HepG2 (cell line): ENCODE data around the gene AGAP1. TPM values are rescaled to one million over a fixed set of nuclear protein-coding genes. Genes with fewer than 3 reads are reported as not detected.

Experiments
- ATAC-seq: fragments of 200-7000 bp; cut with Tn5 transposase; 3 replicates; pipeline ENCODE4 v1.9.1; 2020; ENCODE audit warnings: mild to moderate bottlenecking, moderate library complexity
- BruUV-seq: library from RNA; stranded (reverse); fragments of 400-500 nt; replicated peaks from 2 replicates; lab custom pipeline; 2021; lab: Mats Ljungman, UMichigan
- CTCF ChIA-PET: fragments of 300-600 bp; formaldehyde crosslinking; extraction: SDS; loops from one replicate; lab custom pipeline; 2021; ENCODE audit warnings: low total read pairs, inconsistent platforms, low intra/inter-chr PET ratio; lab: Yijun Ruan, JAX
- POLR2A ChIA-PET: fragments of 350-600 bp; sonication (Branson Sonifier 250); formaldehyde crosslinking; loops from one replicate; lab custom pipeline; 2020; ENCODE audit warnings: antibody characterized with exemption, inconsistent platforms; lab: Yijun Ruan, JAX
- DNase-seq: peaks from one replicate; pipeline ENCODE4 v3.0.0-alpha.2; 2015; ENCODE audit warnings: low spot score
- FAIRE-seq: peaks from 3 replicates; lab custom pipeline; 2011; peaks lifted over from hg19 to GRCh38; lab: Jason Lieb, UNC
- H2AFZ ChIP-seq: one replicate; pipeline ENCODE4 v1.6.1; 2011; ENCODE audit warnings: low read length, inconsistent platforms
- H3K27ac ChIP-seq: fragments of 300-600 bp; 3 replicates; pipeline ENCODE4 v1.8.0; 2011; ENCODE audit warnings: mixed run types, mild to moderate bottlenecking, mixed read lengths, low read length, inconsistent platforms; ENCODE audit not compliant: insufficient read depth; ENCODE audit errors: extremely low read length
- H3K27me3 ChIP-seq, 2 experiments: fragments of 200-600 bp in 1 of 2; 2 replicates in 1 of 2; 3 replicates in 1 of 2; pipeline versions ENCODE4 v1.6.0 to v1.8.0; 2011; ENCODE audit warnings: low read length in 2 of 2, mild to moderate bottlenecking in 2 of 2, moderate library complexity in 2 of 2, inconsistent platforms in 1 of 2; ENCODE audit not compliant: insufficient read depth in 2 of 2, control insufficient read depth in 1 of 2
- H3K36me3 ChIP-seq, 2 experiments: fragments of 200-600 bp in 1 of 2; replicated peaks in 1 of 2; 2 replicates in 1 of 2; 3 replicates in 1 of 2; pipeline versions ENCODE4 v1.5.1 to v1.8.0; 2011; ENCODE audit warnings: low read length in 2 of 2, inconsistent platforms in 1 of 2; ENCODE audit not compliant: insufficient read depth in 2 of 2, control insufficient read depth in 1 of 2
- H3K4me1 ChIP-seq: 2 replicates; pipeline ENCODE4 v1.5.1; 2012; ENCODE audit warnings: low read length, inconsistent platforms; ENCODE audit not compliant: insufficient read depth
- H3K4me2 ChIP-seq: 2 replicates; pipeline ENCODE4 v1.6.0; 2011; ENCODE audit warnings: low read depth, low read length, inconsistent platforms
- H3K4me3 ChIP-seq, 3 experiments: fragments of 200-600 bp in 1 of 3; sonication (generic), shearing (Covaris generic) in 1 of 3; replicated peaks in 1 of 3; 2 replicates each; pipeline ENCODE4 v1.5.1; 2011 to 2016; ENCODE audit warnings: low read length in 3 of 3, inconsistent platforms in 2 of 3, low read depth in 2 of 3, mild to moderate bottlenecking in 2 of 3, control low read depth in 1 of 3, mixed read lengths in 1 of 3; ENCODE audit not compliant: insufficient read depth in 1 of 3
- H3K79me2 ChIP-seq: one replicate; pipeline ENCODE4 v1.6.1; 2011; ENCODE audit warnings: low read length, inconsistent platforms; ENCODE audit not compliant: insufficient read depth
- H3K9ac ChIP-seq: 2 replicates; pipeline ENCODE4 v1.6.0; 2011; ENCODE audit warnings: mild to moderate bottlenecking, low read depth, low read length, inconsistent platforms; ENCODE audit not compliant: insufficient read depth
- H3K9me3 ChIP-seq: 2 replicates; pipeline ENCODE4 v1.5.1; 2012; ENCODE audit warnings: mild to moderate bottlenecking, low read length
- H4K20me1 ChIP-seq: 2 replicates; pipeline ENCODE4 v1.6.0; 2011; ENCODE audit warnings: inconsistent platforms, mild to moderate bottlenecking, low read length, moderate library complexity; ENCODE audit not compliant: insufficient read depth
- POLR2A ChIP-seq, 2 experiments: IDR thresholded peaks; 2 replicates each; pipeline ENCODE4 v1.6.1; 2011; ENCODE audit warnings: low read depth in 2 of 2, low read length in 2 of 2, mild to moderate bottlenecking in 1 of 2, moderate library complexity in 1 of 2; ENCODE audit not compliant: insufficient read depth in 1 of 2
- WGBS: methylation state at CpG from one replicate; pipeline ENCODE4 v1.1.6; 2017; ENCODE audit warnings: low lambda C conversion rate; 5-methylcytosine and 5-hydroxymethylcytosine counted together
- in situ Hi-C: cut with HindIII; loops from 2 replicates; pipeline ENCODE4 v1.10.0; 2017; ENCODE audit warnings: low pct_unique_long_range_greater_than_20kb; ENCODE audit not compliant: extremely low pct_ligation_motif_present
- intact Hi-C: fragments of 100-400 bp; cut with micrococcal nuclease; formaldehyde crosslinking; loops from one replicate; pipeline ENCODE4 v1.10.0; 2022; ENCODE audit not compliant: unreplicated experiment
- polyA plus RNA-seq, 8 experiments: library from polyadenylated mRNA; depleted of rRNA in 3 of 8; stranded (reverse) in 7 of 8; unstranded in 1 of 8; fragments of >200 nt; fragmentation: Illumina TruSeq in 4 of 8; extraction: Trizol in 4 of 8; gene quantifications; 2 replicates each; pipeline versions ENCODE4 v1.2.1 to v1.2.3, GENCODE V29; 2011 to 2016; ENCODE audit warnings: low read depth in 4 of 8, missing spikeins in 1 of 8, mixed read lengths in 1 of 8; ENCODE audit not compliant: insufficient read depth in 1 of 8
- total RNA-seq, 5 experiments: library from RNA; depleted of rRNA; stranded (reverse); fragments of >200 nt; fragmentation: Illumina TruSeq; extraction: Trizol; gene quantifications; 2 replicates each; pipeline ENCODE4 v1.2.3, GENCODE V29; 2016; ENCODE audit warnings: low read depth in 1 of 5
- TF ChIP-seq, protein P1 (sequence below): sonication (generic); formaldehyde crosslinking; IDR thresholded peaks from 2 replicates; pipeline ENCODE4 v1.4.0; 2020; ENCODE audit warnings: missing genetic modification reagents
- TF ChIP-seq, protein P2 (sequence below): sonication (generic); formaldehyde crosslinking; IDR thresholded peaks from 2 replicates; pipeline ENCODE4 v1.4.0; 2020; ENCODE audit warnings: missing genetic modification reagents, borderline replicate concordance
- TF ChIP-seq, protein P3 (sequence below), 2 experiments: fragments of 450-650 bp in 1 of 2; sonication (generic) in 1 of 2; formaldehyde crosslinking in 1 of 2; IDR thresholded peaks; 2 replicates each; pipeline versions ENCODE4 v1.6.1 to v1.8.0; 2016 to 2022; ENCODE audit warnings: antibody characterized with exemption in 1 of 2, mild to moderate bottlenecking in 1 of 2, missing genetic modification reagents in 1 of 2

The AGAP1 gene
- total and polyA plus RNA-seq, 2 of the 13 experiments (the other 11 are each of a cell fraction or from before 2014, with no cell fraction given): 21.2 to 32.7 TPM

DNA sequence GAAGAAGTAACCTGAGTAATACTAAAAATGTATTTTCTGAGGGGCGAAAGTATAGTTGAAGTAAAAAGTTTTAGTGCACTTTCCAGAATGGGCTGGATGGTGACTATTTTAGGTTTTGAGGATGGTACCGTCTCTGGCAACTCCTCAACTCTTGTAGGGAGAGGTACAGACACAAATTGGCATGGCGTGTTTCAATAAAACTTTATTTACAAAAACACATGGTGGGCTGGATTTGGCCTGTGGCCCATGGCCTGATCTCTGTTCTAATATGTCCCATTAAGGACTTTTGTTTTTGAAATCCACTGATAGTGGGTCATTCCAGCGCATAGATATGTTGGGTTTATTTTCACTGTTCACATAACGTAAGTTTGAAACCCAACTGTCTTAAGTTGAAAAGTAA lies 132.8 kb downstream of the AGAP1 start:
- H3K36me3 ChIP-seq: no peaks in the 10 kb centered on the region; a peak in 2 of 5 replicates
- H3K4me2 ChIP-seq: no peak overlapping the region
- FAIRE-seq (no peak), DNase-seq (no peak), ATAC-seq (no peak)
- no peak overlapping the region for H3K9ac ChIP-seq
- ChIA-PET POLR2A (no interaction called here), CTCF (no interaction called here)
- no peak overlapping the region for H3K27ac ChIP-seq
- no peaks in the 10 kb centered on the region for H3K4me1 ChIP-seq
- no peak for TF ChIP-seq POLR2A (IDR thresholded peaks at IDR 0.05; ENCODE audit: insufficient read depth in 1 of 2, low read depth in 2 of 2, low read length in 2 of 2)
- TF ChIP-seq, protein P1, sequence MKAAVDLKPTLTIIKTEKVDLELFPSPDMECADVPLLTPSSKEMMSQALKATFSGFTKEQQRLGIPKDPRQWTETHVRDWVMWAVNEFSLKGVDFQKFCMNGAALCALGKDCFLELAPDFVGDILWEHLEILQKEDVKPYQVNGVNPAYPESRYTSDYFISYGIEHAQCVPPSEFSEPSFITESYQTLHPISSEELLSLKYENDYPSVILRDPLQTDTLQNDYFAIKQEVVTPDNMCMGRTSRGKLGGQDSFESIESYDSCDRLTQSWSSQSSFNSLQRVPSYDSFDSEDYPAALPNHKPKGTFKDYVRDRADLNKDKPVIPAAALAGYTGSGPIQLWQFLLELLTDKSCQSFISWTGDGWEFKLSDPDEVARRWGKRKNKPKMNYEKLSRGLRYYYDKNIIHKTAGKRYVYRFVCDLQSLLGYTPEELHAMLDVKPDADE (CRISPR knock-in tag): no peak
- TF ChIP-seq, protein P2, sequence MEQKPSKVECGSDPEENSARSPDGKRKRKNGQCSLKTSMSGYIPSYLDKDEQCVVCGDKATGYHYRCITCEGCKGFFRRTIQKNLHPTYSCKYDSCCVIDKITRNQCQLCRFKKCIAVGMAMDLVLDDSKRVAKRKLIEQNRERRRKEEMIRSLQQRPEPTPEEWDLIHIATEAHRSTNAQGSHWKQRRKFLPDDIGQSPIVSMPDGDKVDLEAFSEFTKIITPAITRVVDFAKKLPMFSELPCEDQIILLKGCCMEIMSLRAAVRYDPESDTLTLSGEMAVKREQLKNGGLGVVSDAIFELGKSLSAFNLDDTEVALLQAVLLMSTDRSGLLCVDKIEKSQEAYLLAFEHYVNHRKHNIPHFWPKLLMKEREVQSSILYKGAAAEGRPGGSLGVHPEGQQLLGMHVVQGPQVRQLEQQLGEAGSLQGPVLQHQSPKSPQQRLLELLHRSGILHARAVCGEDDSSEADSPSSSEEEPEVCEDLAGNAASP (CRISPR knock-in tag): no peak
- TF ChIP-seq, protein P3, sequence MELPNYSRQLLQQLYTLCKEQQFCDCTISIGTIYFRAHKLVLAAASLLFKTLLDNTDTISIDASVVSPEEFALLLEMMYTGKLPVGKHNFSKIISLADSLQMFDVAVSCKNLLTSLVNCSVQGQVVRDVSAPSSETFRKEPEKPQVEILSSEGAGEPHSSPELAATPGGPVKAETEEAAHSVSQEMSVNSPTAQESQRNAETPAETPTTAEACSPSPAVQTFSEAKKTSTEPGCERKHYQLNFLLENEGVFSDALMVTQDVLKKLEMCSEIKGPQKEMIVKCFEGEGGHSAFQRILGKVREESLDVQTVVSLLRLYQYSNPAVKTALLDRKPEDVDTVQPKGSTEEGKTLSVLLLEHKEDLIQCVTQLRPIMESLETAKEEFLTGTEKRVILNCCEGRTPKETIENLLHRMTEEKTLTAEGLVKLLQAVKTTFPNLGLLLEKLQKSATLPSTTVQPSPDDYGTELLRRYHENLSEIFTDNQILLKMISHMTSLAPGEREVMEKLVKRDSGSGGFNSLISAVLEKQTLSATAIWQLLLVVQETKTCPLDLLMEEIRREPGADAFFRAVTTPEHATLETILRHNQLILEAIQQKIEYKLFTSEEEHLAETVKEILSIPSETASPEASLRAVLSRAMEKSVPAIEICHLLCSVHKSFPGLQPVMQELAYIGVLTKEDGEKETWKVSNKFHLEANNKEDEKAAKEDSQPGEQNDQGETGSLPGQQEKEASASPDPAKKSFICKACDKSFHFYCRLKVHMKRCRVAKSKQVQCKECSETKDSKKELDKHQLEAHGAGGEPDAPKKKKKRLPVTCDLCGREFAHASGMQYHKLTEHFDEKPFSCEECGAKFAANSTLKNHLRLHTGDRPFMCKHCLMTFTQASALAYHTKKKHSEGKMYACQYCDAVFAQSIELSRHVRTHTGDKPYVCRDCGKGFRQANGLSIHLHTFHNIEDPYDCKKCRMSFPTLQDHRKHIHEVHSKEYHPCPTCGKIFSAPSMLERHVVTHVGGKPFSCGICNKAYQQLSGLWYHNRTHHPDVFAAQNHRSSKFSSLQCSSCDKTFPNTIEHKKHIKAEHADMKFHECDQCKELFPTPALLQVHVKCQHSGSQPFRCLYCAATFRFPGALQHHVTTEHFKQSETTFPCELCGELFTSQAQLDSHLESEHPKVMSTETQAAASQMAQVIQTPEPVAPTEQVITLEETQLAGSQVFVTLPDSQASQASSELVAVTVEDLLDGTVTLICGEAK (IDR thresholded peaks at IDR 0.05): peak; percentile 50; the same call in 1 of the 2 replicates
- TF ChIP-seq, protein P3 (CRISPR knock-in tag; IDR thresholded peaks at IDR 0.05): peak; percentile 98
- no peak overlapping the region for H2AFZ ChIP-seq
- H3K9me3 ChIP-seq: no peaks in the 10 kb centered on the region
- in situ Hi-C loops (no loop called here), intact Hi-C loops (no loop called here)
- H3K4me3 ChIP-seq: no peak overlapping the region
- 96% methylated on average over 5 of the region's 5 CpGs for WGBS
- H3K79me2 ChIP-seq: peaks cover 27% of the 10 kb centered on the region
- peaks cover 24% of the 10 kb centered on the region; the same call in 1 of the 2 replicates for H4K20me1 ChIP-seq
- BruUV-seq: no TSS peak
- no peaks in the 10 kb centered on the region for H3K27me3 ChIP-seq
